ENCODE results near the gene PSD4.

The PSD4 gene

GRCh38 chr2:113187771-113188170, 14.0 kb downstream of the PSD4 start:
- TF ChIP-seq, protein P1, sequence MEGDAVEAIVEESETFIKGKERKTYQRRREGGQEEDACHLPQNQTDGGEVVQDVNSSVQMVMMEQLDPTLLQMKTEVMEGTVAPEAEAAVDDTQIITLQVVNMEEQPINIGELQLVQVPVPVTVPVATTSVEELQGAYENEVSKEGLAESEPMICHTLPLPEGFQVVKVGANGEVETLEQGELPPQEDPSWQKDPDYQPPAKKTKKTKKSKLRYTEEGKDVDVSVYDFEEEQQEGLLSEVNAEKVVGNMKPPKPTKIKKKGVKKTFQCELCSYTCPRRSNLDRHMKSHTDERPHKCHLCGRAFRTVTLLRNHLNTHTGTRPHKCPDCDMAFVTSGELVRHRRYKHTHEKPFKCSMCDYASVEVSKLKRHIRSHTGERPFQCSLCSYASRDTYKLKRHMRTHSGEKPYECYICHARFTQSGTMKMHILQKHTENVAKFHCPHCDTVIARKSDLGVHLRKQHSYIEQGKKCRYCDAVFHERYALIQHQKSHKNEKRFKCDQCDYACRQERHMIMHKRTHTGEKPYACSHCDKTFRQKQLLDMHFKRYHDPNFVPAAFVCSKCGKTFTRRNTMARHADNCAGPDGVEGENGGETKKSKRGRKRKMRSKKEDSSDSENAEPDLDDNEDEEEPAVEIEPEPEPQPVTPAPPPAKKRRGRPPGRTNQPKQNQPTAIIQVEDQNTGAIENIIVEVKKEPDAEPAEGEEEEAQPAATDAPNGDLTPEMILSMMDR (IDR thresholded peaks at IDR 0.05; ENCODE audit: low read depth, low read length, missing control alignments), result no peak
- no peak for DNase-seq (ENCODE audit: low read depth)
- no peak overlapping the region for H3K4me3 ChIP-seq (ENCODE audit: low read depth, low read length)

GRCh38 chr2:113190871-113191270, 17.1 kb downstream of the PSD4 start:
- TF ChIP-seq, protein P1 (IDR thresholded peaks at IDR 0.05; ENCODE audit: low read depth, low read length, missing control alignments), result no peak
- no peak for DNase-seq (ENCODE audit: low read depth)
- no peak overlapping the region for H3K4me3 ChIP-seq (ENCODE audit: low read depth, low read length)

DNA sequence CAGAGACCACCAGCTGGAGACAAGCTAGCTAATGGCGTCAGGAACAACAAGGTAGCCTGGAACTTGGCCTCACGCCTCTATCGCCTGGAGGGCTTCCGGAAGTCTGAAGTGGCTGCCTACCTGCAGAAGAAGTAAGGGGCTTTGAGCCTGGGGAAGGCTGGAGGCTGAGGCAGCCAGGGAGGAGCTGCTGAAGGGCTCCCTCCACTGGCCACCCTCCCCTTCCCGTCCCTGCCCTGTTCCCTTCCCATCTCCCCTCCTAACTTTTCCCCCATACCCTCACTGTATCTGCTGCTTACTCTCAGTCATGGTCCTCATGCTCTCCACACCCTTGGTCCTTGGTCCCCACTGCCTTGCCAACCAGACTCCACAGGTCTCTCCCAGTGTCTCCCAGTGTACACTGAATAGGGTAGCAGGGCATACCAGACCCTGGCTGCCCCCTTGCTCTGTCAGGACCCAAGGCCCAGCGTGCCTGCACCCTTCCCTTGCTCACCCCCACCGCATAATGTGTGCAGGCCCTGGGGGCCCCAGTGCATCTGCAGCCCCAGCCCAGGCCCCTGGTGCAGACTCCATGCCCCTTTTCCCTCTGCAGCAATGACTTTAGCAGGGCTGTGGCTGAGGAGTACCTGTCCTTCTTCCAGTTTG, 18.8 kb downstream of the PSD4 start:
- no peak for DNase-seq (ENCODE audit: low read depth)
- no peak overlapping the region for H3K4me3 ChIP-seq (ENCODE audit: low read depth, low read length)
- TF ChIP-seq, protein P1 (IDR thresholded peaks at IDR 0.05; ENCODE audit: low read depth, low read length, missing control alignments), result no peak

DNA sequence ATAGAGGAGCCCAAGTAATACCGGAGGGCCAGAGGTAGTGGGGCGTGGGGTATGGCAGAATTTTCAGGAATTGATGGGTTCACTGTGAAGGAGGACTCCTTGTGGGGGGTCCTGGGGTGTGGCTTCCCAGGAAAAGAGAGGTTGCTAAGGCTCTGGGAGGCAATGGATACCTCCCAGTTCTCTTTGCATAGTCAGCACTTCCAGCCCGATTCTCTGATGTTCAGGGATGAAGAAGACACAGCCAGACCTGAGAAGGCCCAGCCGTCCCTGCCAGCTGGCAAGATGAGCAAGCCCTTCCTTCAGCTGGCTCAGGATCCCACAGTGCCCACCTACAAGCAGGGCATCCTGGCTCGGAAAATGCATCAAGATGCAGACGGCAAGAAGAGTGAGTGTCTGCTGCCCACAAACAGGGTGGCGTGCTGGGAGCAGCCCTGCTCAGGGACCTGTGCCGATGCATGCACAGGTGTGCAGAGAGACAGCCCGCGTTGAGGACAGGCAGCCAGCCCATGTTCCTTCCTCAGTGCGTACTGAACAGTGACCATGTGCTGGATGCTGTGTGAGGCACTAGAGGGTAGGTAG, 22.2 kb downstream of the PSD4 start:
- TF ChIP-seq, protein P1 (IDR thresholded peaks at IDR 0.05; ENCODE audit: low read depth, low read length, missing control alignments), result no peak
- DNase-seq (ENCODE audit: low read depth), result no peak
- H3K4me3 ChIP-seq (ENCODE audit: low read depth, low read length), result no peak overlapping the region

- H3K4me3 ChIP-seq (ENCODE audit: low read depth, low read length), result no peak overlapping the region
- DNase-seq (ENCODE audit: low read depth), result no peak
- TF ChIP-seq, protein P1 (IDR thresholded peaks at IDR 0.05; ENCODE audit: low read depth, low read length, missing control alignments), result no peak
Observed at GRCh38 chr2:113196839-113197238, 23.1 kb downstream of the PSD4 start.

GRCh38 chr2:113197347-113198047, 23.7 kb downstream of the PSD4 start:
- DNase-seq (ENCODE audit: low read depth), result no peak
- TF ChIP-seq, protein P1 (IDR thresholded peaks at IDR 0.05; ENCODE audit: low read depth, low read length, missing control alignments), result no peak

More at GRCh38 chr2:113197347-113198047, 23.7 kb downstream of the PSD4 start:
- no peak overlapping the region for H3K4me3 ChIP-seq (ENCODE audit: low read depth, low read length)
